GM13977 (cell line): ENCODE measurements around the gene KCNK4.
"Not testable (repeated sequence)": the region's sequence is repeated elsewhere in the genome, so short reads cannot be mapped to it uniquely, and the experiment has no call there.

Experiments used
- DNase-seq: peaks from one replicate; pipeline ENCODE4 v3.0.0; 2012; ENCODE audit warnings: low spot score
- CTCF ChIP-seq: IDR thresholded peaks from 2 replicates; pipeline ENCODE4 v1.5.1; 2012; ENCODE audit warnings: mild to moderate bottlenecking, control low read depth; ENCODE audit not compliant: insufficient read depth; ENCODE audit errors: extremely low read depth, missing control alignments
- in situ Hi-C: fragments of 300-500 bp; cut with MboI; formaldehyde crosslinking; loops from one replicate; pipeline ENCODE4 v1.12.0; 2022; ENCODE audit warnings: low sequenced_read_pairs, low pct_unique_long_range_greater_than_20kb, mixed read lengths, inconsistent platforms; ENCODE audit not compliant: unreplicated experiment

The KCNK4 gene

GRCh38 chr11:64322925-64323260 lies 31.8 kb downstream of the KCNK4 start:
- no peak for DNase-seq
- in situ Hi-C loops, result no loop called here
- no peak for TF ChIP-seq CTCF

- no peak for DNase-seq
- in situ Hi-C loops, result no loop called here
- no peak for TF ChIP-seq CTCF
These were observed 32.3 kb downstream of the KCNK4 start for GRCh38 chr11:64323373-64323772.

- DNase-seq, in situ Hi-C loops: not testable (repeated sequence)
These were observed 32.9 kb downstream of the KCNK4 start for GRCh38 chr11:64323984-64324383.

GRCh38 chr11:64324692-64325469 lies 33.8 kb downstream of the KCNK4 start:
- DNase-seq, result no peak
- no peak for TF ChIP-seq CTCF
- in situ Hi-C loops, result no loop called here

GRCh38 chr11:64327375-64327774 lies 36.3 kb downstream of the KCNK4 start:
- DNase-seq, result no peak
- TF ChIP-seq CTCF, result no peak

GRCh38 chr11:64327993-64328392 lies 36.9 kb downstream of the KCNK4 start:
- no peak for TF ChIP-seq CTCF
- no peak for DNase-seq
- in situ Hi-C loops, result no loop called here

More at GRCh38 chr11:64327375-64327774, 36.3 kb downstream of the KCNK4 start:
- in situ Hi-C loops, result no loop called here

GRCh38 chr11:64330888-64331287 lies 39.8 kb downstream of the KCNK4 start:
- no peak for DNase-seq
- in situ Hi-C loops, result no loop called here

More at GRCh38 chr11:64330888-64331287, 39.8 kb downstream of the KCNK4 start:
- TF ChIP-seq CTCF, result no peak
